Measurements from ENCODE around the gene VWA8. TPM values are rescaled to one million over a fixed set of nuclear protein-coding genes. Genes with fewer than 3 reads are reported as not detected.
A peak's percentile ranks its signal among the peaks of the same experiment; 100 is the strongest.

VWA8 gene
- total RNA-seq, 1 experiment from 2014 or later = 7.3 TPM

- peak; percentile 88 for DNase-seq (ENCODE audit: low read depth)
Measured at GRCh38 chr13:41694545-41695301, 266.2 kb downstream of the VWA8 start.

GRCh38 chr13:41693434-41693833, 267.5 kb downstream of the VWA8 start:
- DNase-seq (ENCODE audit: low read depth) = no peak

- DNase-seq (ENCODE audit: low read depth) = no peak
Measured at GRCh38 chr13:41691274-41691673, 269.6 kb downstream of the VWA8 start.

DNA sequence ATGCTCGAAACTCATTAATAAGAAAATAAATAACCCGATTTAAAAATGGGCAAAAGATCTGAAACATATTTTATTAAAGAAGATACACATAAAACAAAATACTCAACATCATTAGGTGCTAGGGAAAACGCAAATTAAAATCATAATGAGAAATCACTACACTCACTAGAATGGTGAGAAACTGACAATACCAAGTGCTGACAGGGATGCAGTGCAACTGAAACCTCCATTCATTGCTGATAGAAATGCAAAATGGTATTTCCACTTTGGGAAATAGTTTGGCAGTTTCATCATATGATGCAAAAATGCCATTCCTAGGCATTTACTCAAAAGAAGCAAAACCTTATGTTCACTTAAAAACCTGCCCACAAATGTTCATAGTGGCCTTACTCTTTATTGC, 278.1 kb downstream of the VWA8 start:
- DNase-seq (ENCODE audit: low read depth) = no peak

DNA sequence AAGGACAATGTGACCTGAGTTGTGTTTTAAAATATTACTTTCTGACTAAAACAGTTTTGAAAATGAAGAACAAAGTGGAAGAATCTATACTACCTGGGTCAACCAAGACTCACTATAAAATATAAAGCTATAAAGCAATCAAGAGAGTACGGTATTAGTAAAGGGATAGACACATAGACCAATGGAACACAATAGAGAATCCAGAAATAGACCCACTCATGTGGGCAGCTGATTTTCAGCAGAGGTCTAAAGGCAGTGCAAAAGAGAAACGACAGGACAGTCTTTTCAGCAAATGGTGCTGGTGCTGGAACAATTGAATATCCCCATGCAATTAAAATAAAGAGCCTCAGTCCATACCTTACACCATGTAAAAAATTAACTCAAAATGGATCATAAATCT, 278.9 kb downstream of the VWA8 start:
- DNase-seq (ENCODE audit: low read depth) = no peak

DNA sequence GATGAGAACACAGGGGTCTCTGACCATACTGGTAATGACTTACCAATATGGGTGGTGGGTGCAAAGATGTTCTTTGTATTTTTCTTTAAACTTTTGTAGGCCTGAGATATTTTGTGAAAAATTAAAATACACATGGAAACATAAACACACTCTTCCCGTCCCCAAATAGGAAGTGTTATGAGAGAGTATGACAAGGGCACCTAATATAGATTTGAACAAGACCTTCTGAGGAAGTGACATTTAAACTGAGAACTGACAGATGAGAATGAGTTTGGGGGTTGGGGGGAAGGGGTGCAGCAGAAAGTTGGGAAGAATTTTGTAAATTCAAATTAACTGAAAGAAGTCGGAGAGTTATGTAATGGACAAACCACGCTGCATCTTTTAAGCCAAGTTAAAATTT, 279.3 kb downstream of the VWA8 start:
- no peak for DNase-seq (ENCODE audit: low read depth)

DNA sequence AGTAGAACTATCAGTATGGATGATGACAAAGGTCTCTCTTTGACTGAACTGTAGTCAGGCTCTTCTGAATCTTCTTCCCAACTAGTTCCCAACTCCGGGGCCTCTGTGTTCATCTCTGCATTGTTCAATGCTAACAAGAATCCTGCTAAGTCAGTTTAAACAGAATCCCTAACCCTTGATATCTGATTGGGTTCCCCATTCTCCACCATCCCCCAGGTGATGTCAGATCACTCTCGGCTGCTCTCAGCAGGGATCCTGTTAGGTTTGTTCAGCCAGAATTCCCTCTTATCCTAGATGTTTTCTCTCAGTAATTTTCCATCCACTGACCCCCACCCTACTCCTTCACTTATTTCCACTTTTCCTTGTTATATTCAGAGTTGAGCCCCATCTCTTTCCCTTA, 280.0 kb downstream of the VWA8 start:
- DNase-seq (ENCODE audit: low read depth) = no peak

GRCh38 chr13:41678848-41679247, 282.1 kb downstream of the VWA8 start:
- no peak for DNase-seq (ENCODE audit: low read depth)

GRCh38 chr13:41678249-41678648, 282.7 kb downstream of the VWA8 start:
- DNase-seq (ENCODE audit: low read depth) = no peak

DNA sequence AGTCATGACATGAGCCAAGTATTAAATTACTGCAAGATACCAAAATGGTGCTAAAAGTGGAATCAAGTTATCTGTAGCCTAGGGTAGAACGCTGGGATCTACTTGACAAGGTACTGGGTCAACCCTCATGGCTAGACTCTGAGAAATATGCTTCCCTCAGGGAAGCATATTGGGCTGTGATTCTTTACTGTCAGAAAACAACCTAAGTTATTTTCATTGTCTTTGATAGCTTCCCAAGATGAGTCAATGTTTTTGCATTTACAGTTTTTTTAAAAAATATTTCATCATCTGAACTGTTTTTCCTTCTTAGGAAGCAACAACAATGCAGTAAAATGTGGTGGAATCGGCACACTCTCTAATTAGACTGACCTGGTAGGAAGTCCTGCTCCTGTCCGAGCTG, 285.6 kb downstream of the VWA8 start:
- DNase-seq (ENCODE audit: low read depth) = no peak

DNA sequence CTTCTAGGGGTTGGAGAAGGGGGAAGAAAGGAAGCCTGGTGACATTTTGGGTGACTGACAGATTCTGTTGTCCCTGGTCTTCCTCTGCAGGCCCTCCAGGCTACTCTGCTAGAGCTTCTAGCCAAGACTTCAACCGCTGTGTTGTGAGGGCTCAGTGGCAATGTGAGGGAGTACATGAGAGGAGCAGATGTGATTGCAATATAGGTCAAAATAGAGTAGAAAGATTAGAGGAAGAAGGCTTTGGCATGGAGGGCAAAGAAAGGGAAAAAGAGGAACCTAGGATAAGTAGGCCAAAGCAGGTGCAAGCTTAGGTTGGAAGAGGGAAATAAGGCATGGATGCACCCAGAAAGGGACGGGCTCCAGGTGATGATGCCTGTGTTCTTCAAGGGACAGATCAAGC, 286.7 kb downstream of the VWA8 start:
- DNase-seq (ENCODE audit: low read depth) = no peak

DNA sequence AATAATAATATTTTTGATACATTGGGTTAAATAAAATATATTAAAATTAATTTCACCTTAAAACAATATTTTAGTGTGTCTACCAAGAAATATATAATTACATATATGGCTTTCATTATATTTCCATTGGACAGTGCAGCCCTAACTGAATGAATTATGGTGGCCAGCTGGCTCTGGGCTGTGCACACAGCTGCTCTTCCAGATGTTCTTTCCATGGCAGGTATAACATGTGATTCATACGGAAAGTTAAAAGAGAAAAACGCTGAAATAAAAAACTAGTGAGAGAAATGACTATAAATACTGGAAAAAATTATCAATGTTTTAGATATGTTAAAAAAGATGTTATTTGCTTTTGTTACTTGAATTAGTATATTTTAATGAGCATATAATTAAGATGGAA, 287.3 kb downstream of the VWA8 start:
- DNase-seq (ENCODE audit: low read depth) = no peak

GRCh38 chr13:41670873-41671443, 290.0 kb downstream of the VWA8 start:
- DNase-seq (ENCODE audit: low read depth) = no peak

DNA sequence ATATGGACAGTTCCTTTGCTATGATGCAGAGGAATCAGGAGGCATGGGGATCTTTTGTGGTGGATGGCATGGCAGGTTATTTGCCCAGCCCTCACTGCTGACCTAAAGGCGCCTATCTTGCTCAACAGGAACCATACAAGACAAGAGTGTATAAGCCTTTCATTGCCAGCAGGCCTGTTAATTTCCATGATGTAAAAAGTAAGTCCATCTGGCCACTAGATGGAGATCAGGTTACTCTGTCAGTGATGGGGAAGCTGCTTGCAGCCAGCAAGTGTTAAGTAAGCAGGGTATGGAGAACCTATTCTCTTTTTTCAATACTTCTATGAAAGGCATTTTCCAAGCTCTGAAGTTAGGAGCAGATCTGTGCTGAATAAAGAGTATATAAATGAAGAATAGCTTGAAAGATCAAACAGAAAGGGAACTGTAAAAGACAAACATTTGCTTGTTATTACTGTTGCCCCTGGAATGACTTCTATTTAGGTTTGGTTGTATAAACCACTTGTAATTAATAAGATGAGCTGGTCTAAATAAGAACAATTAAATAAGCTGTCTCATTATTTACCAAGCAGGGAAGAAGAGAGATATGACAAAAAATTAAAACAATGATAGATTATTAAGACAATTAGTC, 292.7 kb downstream of the VWA8 start:
- peak; percentile 86 for DNase-seq (ENCODE audit: low read depth)

- DNase-seq (ENCODE audit: low read depth) = no peak
Measured at GRCh38 chr13:41666644-41667043, 294.3 kb downstream of the VWA8 start.

GRCh38 chr13:41660411-41660810, 300.5 kb downstream of the VWA8 start:
- DNase-seq (ENCODE audit: low read depth) = no peak

- no peak for DNase-seq (ENCODE audit: low read depth)
Measured at GRCh38 chr13:41658057-41658661, 302.8 kb downstream of the VWA8 start.

GRCh38 chr13:41655997-41656396, 304.9 kb downstream of the VWA8 start:
- DNase-seq (ENCODE audit: low read depth) = no peak

GRCh38 chr13:41654796-41655195, 306.1 kb downstream of the VWA8 start:
- no peak for DNase-seq (ENCODE audit: low read depth)

DNA sequence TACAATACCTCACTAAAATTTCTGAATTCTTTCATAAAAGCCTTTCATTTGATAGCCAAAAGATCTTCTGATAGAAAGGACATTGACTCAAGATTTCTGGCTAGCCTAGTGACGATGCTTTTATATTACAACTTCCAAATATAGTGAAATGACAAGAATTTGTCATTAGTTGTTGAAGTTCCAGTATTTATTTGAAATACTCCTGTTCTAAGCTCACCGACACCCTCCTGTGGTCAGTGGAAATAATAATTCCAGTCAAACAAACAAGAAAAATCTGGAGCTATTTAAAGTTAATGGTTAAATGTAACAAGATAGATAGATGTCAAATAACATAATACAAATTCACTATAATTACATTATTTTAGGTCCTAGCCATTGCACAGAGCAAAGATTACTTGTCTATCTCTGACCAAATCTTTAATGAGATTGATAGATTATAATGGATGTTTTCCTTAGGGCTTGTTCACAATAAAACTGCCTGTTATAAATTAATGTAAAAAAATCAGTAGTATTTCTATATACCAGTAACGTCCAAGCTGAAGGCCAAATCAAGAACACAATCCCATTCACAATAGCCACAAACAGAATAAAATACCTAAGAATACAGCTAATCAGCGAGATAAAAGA, 308.1 kb downstream of the VWA8 start:
- peak; percentile 34 for DNase-seq (ENCODE audit: low read depth)

- no peak for DNase-seq (ENCODE audit: low read depth)
Measured at GRCh38 chr13:41651413-41652058, 309.4 kb downstream of the VWA8 start.

All from HT1080 (cell line).